H1 (cell line): ENCODE results near the gene PHACTR1. TPM values are rescaled to one million over a fixed set of nuclear protein-coding genes. Genes with fewer than 3 reads are reported as not detected.

ENCODE experiments used
- CBX8 ChIP-seq: fragments of 300-800, 300-1000 bp; sonication (generic); IDR thresholded peaks from 2 replicates; pipeline ENCODE4 v1.7.1; 2016; ENCODE audit warnings: low read depth, low read length, borderline replicate concordance
- GABPA ChIP-seq: IDR thresholded peaks from 2 replicates; pipeline ENCODE4 v1.6.1; 2011; ENCODE audit warnings: mild to moderate bottlenecking, low read length, moderate library complexity, borderline replicate concordance; ENCODE audit not compliant: insufficient read depth
- MAX ChIP-seq: IDR thresholded peaks from 2 replicates; pipeline ENCODE4 v1.6.1; 2012; ENCODE audit warnings: inconsistent platforms
- NANOG ChIP-seq: IDR thresholded peaks from 2 replicates; pipeline ENCODE4 v1.6.1; 2011; ENCODE audit warnings: low read length, low read depth, mild to moderate bottlenecking, inconsistent platforms; ENCODE audit not compliant: insufficient read depth, poor library complexity, severe bottlenecking
- POLR2AphosphoS5 ChIP-seq: IDR thresholded peaks from 2 replicates; pipeline ENCODE4 v1.6.1; 2011; ENCODE audit warnings: low read depth, low read length
- RAD21 ChIP-seq, 2 experiments: IDR thresholded peaks in 1 of 2; conservative IDR thresholded peaks in 1 of 2; 2 replicates each; pipeline ENCODE4 v1.6.1; 2011; ENCODE audit warnings: low read depth in 2 of 2, low read length in 2 of 2, improper control_type of control experiment in 1 of 2, inconsistent platforms in 1 of 2, mild to moderate bottlenecking in 1 of 2, moderate library complexity in 1 of 2
- SP2 ChIP-seq: IDR thresholded peaks from 2 replicates; pipeline ENCODE4 v1.6.1; 2012; ENCODE audit warnings: mild to moderate bottlenecking, low read length, inconsistent platforms
- TEAD4 ChIP-seq: IDR thresholded peaks from 2 replicates; pipeline ENCODE4 v1.6.1; 2012; ENCODE audit warnings: low read depth, low read length, inconsistent platforms, mixed read lengths
- polyA plus RNA-seq, 7 experiments: library from polyadenylated mRNA; depleted of rRNA in 3 of 7; stranded (reverse) in 5 of 7; unstranded in 2 of 7; fragments of >200 nt in 5 of 7; fragments of 200-250 nt in 2 of 7; gene quantifications; 1 replicate in 5 of 7; 2 replicates in 1 of 7; 4 replicates in 1 of 7; pipeline versions ENCODE4 v1.2.1 to v1.2.3, GENCODE V29; 2011 to 2013; ENCODE audit warnings: missing spikeins in 2 of 7, mixed read lengths in 2 of 7
- total RNA-seq: library from RNA; stranded (reverse); fragmentation: NEBNext Ultra II Directional; extraction: Animal tissue kit (Norgen Biotek cat#: 25700); gene quantifications from 2 replicates; pipeline ENCODE4 v1.2.1, GENCODE V29; 2021

The PHACTR1 gene
- total and polyA plus RNA-seq, 2 of the 8 experiments (the other 6 are each of a cell fraction or from before 2014, with no cell fraction given): 3.9 to 17.1 TPM

GRCh38 chr6:13074415-13075140 lies 358.0 kb downstream of the PHACTR1 start (continued):
- TF ChIP-seq TEAD4 (no peak), POLR2AphosphoS5 (no peak), NANOG (no peak), CBX8 (no peak), SP2 (no peak), RAD21 (IDR thresholded peaks at IDR 0.05 in 1 of 2, conservative IDR thresholded peaks at IDR 0.05 in 1 of 2; ENCODE audit: low read depth in 2 of 2, low read length in 2 of 2) (no peak), MAX (no peak), GABPA (no peak)
